ENCODE data around the gene KIAA0319L. TPM values are rescaled to one million over a fixed set of nuclear protein-coding genes. Genes with fewer than 3 reads are reported as not detected.
"Not testable (repeated sequence)": the region's sequence is repeated elsewhere in the genome, so short reads cannot be mapped to it uniquely, and the experiment has no call there.

KIAA0319L gene
- total RNA-seq, 1 experiment from 2014 or later = 72.6 TPM

GRCh38 chr1:35580949-35581388 lies 23.8 kb upstream of the KIAA0319L start:
- TF ChIP-seq CTCF (IDR thresholded peaks at IDR 0.05; ENCODE audit: unreplicated experiment) = no peak
- intact Hi-C loops (cut with micrococcal nuclease; ENCODE audit: unreplicated experiment) = no loop called here
- no peaks in the 10 kb centered on the region for H3K4me1 Mint-ChIP-seq (ENCODE audit: low read depth, unreplicated experiment)
- H3K9me3 Mint-ChIP-seq (ENCODE audit: low read depth, unreplicated experiment) = no peaks in the 10 kb centered on the region
- H3K27ac Mint-ChIP-seq (ENCODE audit: unreplicated experiment) = no peak overlapping the region
- no peaks in the 10 kb centered on the region for H3K36me3 Mint-ChIP-seq (ENCODE audit: insufficient read depth, unreplicated experiment)
- CTCF ChIA-PET = no interaction called here
- H3K4me3 Mint-ChIP-seq (ENCODE audit: low read depth, unreplicated experiment) = no peak overlapping the region
- no TSS peak for BruUV-seq (replicated peaks)
- no peak for DNase-seq
- peaks cover 7% of the 10 kb centered on the region for H3K27me3 Mint-ChIP-seq (ENCODE audit: unreplicated experiment)

GRCh38 chr1:35577071-35577998 lies 20.1 kb upstream of the KIAA0319L start:
- intact Hi-C loops (cut with micrococcal nuclease; ENCODE audit: unreplicated experiment) = no loop called here
- H3K4me1 Mint-ChIP-seq (ENCODE audit: low read depth, unreplicated experiment) = peaks cover 9% of the 10 kb centered on the region
- no peak overlapping the region for H3K4me3 Mint-ChIP-seq (ENCODE audit: low read depth, unreplicated experiment)
- no peak for TF ChIP-seq CTCF (IDR thresholded peaks at IDR 0.05; ENCODE audit: unreplicated experiment)
- no peaks in the 10 kb centered on the region for H3K9me3 Mint-ChIP-seq (ENCODE audit: low read depth, unreplicated experiment)
- peaks cover 11% of the 10 kb centered on the region for H3K36me3 Mint-ChIP-seq (ENCODE audit: insufficient read depth, unreplicated experiment)
- CTCF ChIA-PET = interaction anchor here (1.3 kb wide), 1 partner anchor 13 kb away, joined by 3 read pairs; no protein-coding TSS in a partner anchor
- H3K27ac Mint-ChIP-seq (ENCODE audit: unreplicated experiment) = no peak overlapping the region
- H3K27me3 Mint-ChIP-seq (ENCODE audit: unreplicated experiment) = peaks cover 26% of the 10 kb centered on the region
- BruUV-seq (replicated peaks) = no TSS peak
- no peak for DNase-seq

- intact Hi-C loops (cut with micrococcal nuclease; ENCODE audit: unreplicated experiment); H3K4me1 Mint-ChIP-seq (ENCODE audit: low read depth, unreplicated experiment); DNase-seq; H3K4me3 Mint-ChIP-seq (ENCODE audit: low read depth, unreplicated experiment); H3K27ac Mint-ChIP-seq (ENCODE audit: unreplicated experiment); CTCF ChIA-PET; H3K9me3 Mint-ChIP-seq (ENCODE audit: low read depth, unreplicated experiment); BruUV-seq (replicated peaks): not testable (repeated sequence)
- Mint-ChIP-seq H3K36me3 (ENCODE audit: insufficient read depth, unreplicated experiment) (peaks cover 11% of the 10 kb centered on the region), H3K27me3 (ENCODE audit: unreplicated experiment) (peaks cover 33% of the 10 kb centered on the region)
Measured at GRCh38 chr1:35576766-35577070, 19.5 kb upstream of the KIAA0319L start.

- BruUV-seq (replicated peaks) = no TSS peak
- CTCF ChIA-PET = no interaction called here
- intact Hi-C loops (cut with micrococcal nuclease; ENCODE audit: unreplicated experiment) = no loop called here
- TF ChIP-seq CTCF (IDR thresholded peaks at IDR 0.05; ENCODE audit: unreplicated experiment) = no peak
- Mint-ChIP-seq H3K9me3 (ENCODE audit: low read depth, unreplicated experiment) (no peaks in the 10 kb centered on the region), H3K4me1 (ENCODE audit: low read depth, unreplicated experiment) (peaks cover 9% of the 10 kb centered on the region), H3K36me3 (ENCODE audit: insufficient read depth, unreplicated experiment) (peaks cover 11% of the 10 kb centered on the region), H3K27me3 (ENCODE audit: unreplicated experiment) (peaks cover 38% of the 10 kb centered on the region), H3K4me3 (ENCODE audit: low read depth, unreplicated experiment) (no peak overlapping the region), H3K27ac (ENCODE audit: unreplicated experiment) (no peak overlapping the region)
- no peak for DNase-seq
Measured at GRCh38 chr1:35576061-35576765, 19.0 kb upstream of the KIAA0319L start.

Data from Calu3 (cell line).